HEK293 (cell line): Measurements from ENCODE around the gene ZNF790.

Source experiments
- BCL11B ChIP-seq: fragments of 450-650 bp; formaldehyde crosslinking; IDR thresholded peaks from 2 replicates; pipeline ENCODE4 v1.5.1; 2016; ENCODE audit warnings: low read depth, missing biosample characterization, missing genetic modification characterization
- FEZF1 ChIP-seq: fragments of 450-650 bp; formaldehyde crosslinking; IDR thresholded peaks from 2 replicates; pipeline ENCODE4 v1.5.1; 2016; ENCODE audit warnings: missing biosample characterization, missing genetic modification characterization
- HOXD13 ChIP-seq: sonication (generic); formaldehyde crosslinking; IDR thresholded peaks from 2 replicates; pipeline ENCODE4 v1.8.0; 2022; ENCODE audit warnings: missing genetic modification reagents, borderline replicate concordance
- KLF9 ChIP-seq: fragments of 450-650 bp; formaldehyde crosslinking; IDR thresholded peaks from 2 replicates; pipeline ENCODE4 v1.5.1; 2016; ENCODE audit warnings: missing biosample characterization, missing genetic modification characterization, low read depth
- OSR2 ChIP-seq: fragments of 450-650 bp; formaldehyde crosslinking; IDR thresholded peaks from 2 replicates; pipeline ENCODE4 v1.5.1; 2016; ENCODE audit warnings: missing biosample characterization, missing genetic modification characterization
- PRDM1 ChIP-seq: fragments of 450-650 bp; formaldehyde crosslinking; IDR thresholded peaks from 2 replicates; pipeline ENCODE4; 2016; ENCODE audit warnings: missing biosample characterization, missing genetic modification characterization
- RBAK ChIP-seq: fragments of 450-650 bp; formaldehyde crosslinking; IDR thresholded peaks from 2 replicates; pipeline ENCODE4 v1.5.1; 2016; ENCODE audit warnings: missing biosample characterization, missing genetic modification characterization
- SETDB1 ChIP-seq: IDR thresholded peaks from one replicate; pipeline ENCODE4 v1.6.1; 2017; ENCODE audit warnings: mild to moderate bottlenecking, low read length, moderate library complexity, mixed read lengths; ENCODE audit not compliant: insufficient read length
- ZNF132 ChIP-seq: fragments of 450-650 bp; formaldehyde crosslinking; IDR thresholded peaks from 2 replicates; pipeline ENCODE4 v1.5.1; 2017; ENCODE audit warnings: missing biosample characterization, missing genetic modification characterization, borderline replicate concordance
- ZNF146 ChIP-seq: fragments of 450-650 bp; formaldehyde crosslinking; IDR thresholded peaks from 2 replicates; pipeline ENCODE4 v1.5.1; 2016; ENCODE audit warnings: missing biosample characterization, missing genetic modification characterization
- ZNF19 ChIP-seq: fragments of 450-650 bp; formaldehyde crosslinking; IDR thresholded peaks from 2 replicates; pipeline ENCODE4; 2016; ENCODE audit warnings: missing biosample characterization, missing genetic modification characterization, low read depth
- ZNF248 ChIP-seq: fragments of 450-650 bp; formaldehyde crosslinking; IDR thresholded peaks from 2 replicates; pipeline ENCODE4 v1.5.1; 2017; ENCODE audit warnings: missing biosample characterization, missing genetic modification characterization
- ZNF335 ChIP-seq: fragments of 450-650 bp; formaldehyde crosslinking; conservative IDR thresholded peaks from 2 replicates; pipeline ENCODE4 v1.5.1; 2016; ENCODE audit warnings: missing biosample characterization, missing genetic modification characterization
- ZNF433 ChIP-seq: fragments of 450-650 bp; formaldehyde crosslinking; IDR thresholded peaks from 2 replicates; pipeline ENCODE4 v1.5.1; 2016; ENCODE audit warnings: missing biosample characterization, missing genetic modification characterization, low read depth
- ZNF514 ChIP-seq: fragments of 450-650 bp; formaldehyde crosslinking; IDR thresholded peaks from 2 replicates; pipeline ENCODE4 v1.5.1; 2016; ENCODE audit warnings: missing biosample characterization, missing genetic modification characterization
- ZNF555 ChIP-seq: fragments of 450-650 bp; formaldehyde crosslinking; conservative IDR thresholded peaks from 2 replicates; pipeline ENCODE4 v1.5.1; 2017; ENCODE audit warnings: missing biosample characterization, mild to moderate bottlenecking, missing genetic modification characterization, inconsistent platforms
- ZNF558 ChIP-seq: fragments of 450-650 bp; formaldehyde crosslinking; IDR thresholded peaks from 2 replicates; pipeline ENCODE4 v1.5.1; 2016; ENCODE audit warnings: missing biosample characterization, missing genetic modification characterization
- ZNF560 ChIP-seq: fragments of 450-650 bp; formaldehyde crosslinking; IDR thresholded peaks from 2 replicates; pipeline ENCODE4 v1.5.1; 2017; ENCODE audit warnings: missing biosample characterization, missing genetic modification characterization, borderline replicate concordance
- ZNF585B ChIP-seq: fragments of 450-650 bp; formaldehyde crosslinking; IDR thresholded peaks from 2 replicates; pipeline ENCODE4 v1.5.1; 2016; ENCODE audit warnings: missing biosample characterization, missing genetic modification characterization
- ZNF624 ChIP-seq: fragments of 450-650 bp; formaldehyde crosslinking; IDR thresholded peaks from 2 replicates; pipeline ENCODE4 v1.5.1; 2017; ENCODE audit warnings: missing biosample characterization, missing genetic modification characterization
- ZNF626 ChIP-seq: fragments of 450-650 bp; sonication (Bioruptor Pico); formaldehyde crosslinking; IDR thresholded peaks from 2 replicates; pipeline ENCODE4 v1.5.1; 2018; ENCODE audit warnings: missing biosample characterization, missing genetic modification characterization, inconsistent platforms
- ZNF654 ChIP-seq: fragments of 450-650 bp; formaldehyde crosslinking; IDR thresholded peaks from 2 replicates; pipeline ENCODE4 v1.5.1; 2016; ENCODE audit warnings: low read depth, missing biosample characterization, missing genetic modification characterization
- ZNF664 ChIP-seq: fragments of 450-650 bp; formaldehyde crosslinking; IDR thresholded peaks from 2 replicates; pipeline ENCODE4 v1.5.1; 2016; ENCODE audit warnings: missing biosample characterization, missing genetic modification characterization
- ZNF791 ChIP-seq: fragments of 450-650 bp; formaldehyde crosslinking; IDR thresholded peaks from 2 replicates; pipeline ENCODE4 v1.5.1; 2016; ENCODE audit warnings: missing biosample characterization, missing genetic modification characterization
- ZNF830 ChIP-seq: fragments of 450-650 bp; IDR thresholded peaks from 2 replicates; pipeline ENCODE4 v1.5.0; 2018; ENCODE audit warnings: missing biosample characterization, missing genetic modification characterization, low read depth, mild to moderate bottlenecking, moderate library complexity
- ZNF837 ChIP-seq: fragments of 450-650 bp; formaldehyde crosslinking; IDR thresholded peaks from 2 replicates; pipeline ENCODE4 v1.5.1; 2016; ENCODE audit warnings: missing biosample characterization, missing genetic modification characterization
- TF ChIP-seq, protein P1 (sequence below): fragments of 450-650 bp; formaldehyde crosslinking; IDR thresholded peaks from 2 replicates; pipeline ENCODE4 v1.5.1; 2016; ENCODE audit warnings: missing biosample characterization, missing genetic modification characterization
- TF ChIP-seq, protein P2 (sequence below): fragments of 450-650 bp; formaldehyde crosslinking; IDR thresholded peaks from 2 replicates; pipeline ENCODE4 v1.5.1; 2016; ENCODE audit warnings: missing biosample characterization, missing genetic modification characterization
- TF ChIP-seq, protein P3 (sequence below): fragments of 450-650 bp; formaldehyde crosslinking; IDR thresholded peaks from 2 replicates; pipeline ENCODE4 v1.5.1; 2017; ENCODE audit warnings: missing biosample characterization, missing genetic modification characterization
- TF ChIP-seq, protein P4 (sequence below): fragments of 450-650 bp; formaldehyde crosslinking; IDR thresholded peaks from 2 replicates; pipeline ENCODE4 v1.5.1; 2016; ENCODE audit warnings: missing biosample characterization, missing genetic modification characterization
- TF ChIP-seq, protein P5 (sequence below): sonication (generic); formaldehyde crosslinking; IDR thresholded peaks from 2 replicates; pipeline ENCODE4 v1.8.1; 2022; ENCODE audit warnings: mild to moderate bottlenecking, moderate library complexity, missing genetic modification reagents

The ZNF790 gene

DNA sequence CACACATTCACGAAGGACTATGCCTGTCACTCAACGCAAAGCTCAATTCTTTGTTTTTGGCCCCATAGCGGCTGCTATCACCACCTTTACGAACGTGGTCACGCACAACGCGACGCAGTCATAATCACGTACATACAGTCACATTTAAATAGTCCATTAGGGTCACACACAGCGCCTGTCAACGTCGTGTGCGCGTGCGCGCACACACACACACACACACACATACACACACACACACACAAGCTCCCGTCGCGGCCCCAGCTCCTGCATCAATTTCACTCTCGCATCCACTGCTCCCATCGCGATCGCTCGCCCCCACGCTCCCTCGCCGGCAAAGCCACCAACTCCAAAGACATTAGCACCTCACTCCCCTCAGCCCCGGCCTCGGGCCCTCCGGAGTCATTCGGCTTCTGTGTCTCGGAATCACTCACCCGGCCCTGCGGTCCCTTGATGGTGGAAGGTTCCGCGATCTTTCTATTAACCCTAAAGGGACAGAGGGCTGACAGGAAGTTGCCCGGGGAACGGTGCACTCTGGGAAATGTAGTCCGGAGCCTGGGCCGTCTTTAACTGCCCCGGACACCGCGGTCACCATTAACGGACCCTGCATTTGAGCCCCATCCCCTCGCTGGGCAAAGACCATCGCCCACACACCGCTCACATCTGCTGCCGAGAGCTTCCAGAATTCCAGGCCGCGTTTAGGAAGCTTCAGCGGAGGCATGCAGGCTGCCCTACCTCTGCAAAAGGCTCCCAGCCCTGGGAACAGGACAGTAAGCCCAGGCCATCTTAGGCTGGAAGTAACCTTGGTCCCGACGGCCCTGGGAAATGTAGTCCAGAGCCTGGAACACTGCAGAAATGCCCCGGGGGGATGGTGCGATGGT, at the start of gene ZNF790 (continued):
- peak; percentile 79 for TF ChIP-seq ZNF558
- peak; percentile 100 for TF ChIP-seq ZNF335
- peak; percentile 85 for TF ChIP-seq ZNF791 (tag by site-specific recombination)
- TF ChIP-seq HOXD13 (CRISPR knock-in tag) = no peak
- TF ChIP-seq, protein P1, sequence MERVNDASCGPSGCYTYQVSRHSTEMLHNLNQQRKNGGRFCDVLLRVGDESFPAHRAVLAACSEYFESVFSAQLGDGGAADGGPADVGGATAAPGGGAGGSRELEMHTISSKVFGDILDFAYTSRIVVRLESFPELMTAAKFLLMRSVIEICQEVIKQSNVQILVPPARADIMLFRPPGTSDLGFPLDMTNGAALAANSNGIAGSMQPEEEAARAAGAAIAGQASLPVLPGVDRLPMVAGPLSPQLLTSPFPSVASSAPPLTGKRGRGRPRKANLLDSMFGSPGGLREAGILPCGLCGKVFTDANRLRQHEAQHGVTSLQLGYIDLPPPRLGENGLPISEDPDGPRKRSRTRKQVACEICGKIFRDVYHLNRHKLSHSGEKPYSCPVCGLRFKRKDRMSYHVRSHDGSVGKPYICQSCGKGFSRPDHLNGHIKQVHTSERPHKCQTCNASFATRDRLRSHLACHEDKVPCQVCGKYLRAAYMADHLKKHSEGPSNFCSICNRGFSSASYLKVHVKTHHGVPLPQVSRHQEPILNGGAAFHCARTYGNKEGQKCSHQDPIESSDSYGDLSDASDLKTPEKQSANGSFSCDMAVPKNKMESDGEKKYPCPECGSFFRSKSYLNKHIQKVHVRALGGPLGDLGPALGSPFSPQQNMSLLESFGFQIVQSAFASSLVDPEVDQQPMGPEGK (tag by site-specific recombination) = peak; percentile 93
- TF ChIP-seq, protein P2, sequence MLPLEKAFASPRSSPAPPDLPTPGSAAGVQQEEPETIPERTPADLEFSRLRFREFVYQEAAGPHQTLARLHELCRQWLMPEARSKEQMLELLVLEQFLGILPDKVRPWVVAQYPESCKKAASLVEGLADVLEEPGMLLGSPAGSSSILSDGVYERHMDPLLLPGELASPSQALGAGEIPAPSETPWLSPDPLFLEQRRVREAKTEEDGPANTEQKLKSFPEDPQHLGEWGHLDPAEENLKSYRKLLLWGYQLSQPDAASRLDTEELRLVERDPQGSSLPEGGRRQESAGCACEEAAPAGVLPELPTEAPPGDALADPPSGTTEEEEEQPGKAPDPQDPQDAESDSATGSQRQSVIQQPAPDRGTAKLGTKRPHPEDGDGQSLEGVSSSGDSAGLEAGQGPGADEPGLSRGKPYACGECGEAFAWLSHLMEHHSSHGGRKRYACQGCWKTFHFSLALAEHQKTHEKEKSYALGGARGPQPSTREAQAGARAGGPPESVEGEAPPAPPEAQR (tag by site-specific recombination) = peak; percentile 99
- TF ChIP-seq, protein P3, sequence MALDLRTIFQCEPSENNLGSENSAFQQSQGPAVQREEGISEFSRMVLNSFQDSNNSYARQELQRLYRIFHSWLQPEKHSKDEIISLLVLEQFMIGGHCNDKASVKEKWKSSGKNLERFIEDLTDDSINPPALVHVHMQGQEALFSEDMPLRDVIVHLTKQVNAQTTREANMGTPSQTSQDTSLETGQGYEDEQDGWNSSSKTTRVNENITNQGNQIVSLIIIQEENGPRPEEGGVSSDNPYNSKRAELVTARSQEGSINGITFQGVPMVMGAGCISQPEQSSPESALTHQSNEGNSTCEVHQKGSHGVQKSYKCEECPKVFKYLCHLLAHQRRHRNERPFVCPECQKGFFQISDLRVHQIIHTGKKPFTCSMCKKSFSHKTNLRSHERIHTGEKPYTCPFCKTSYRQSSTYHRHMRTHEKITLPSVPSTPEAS = peak; percentile 100
- TF ChIP-seq ZNF555 = no peak
- TF ChIP-seq, protein P4, sequence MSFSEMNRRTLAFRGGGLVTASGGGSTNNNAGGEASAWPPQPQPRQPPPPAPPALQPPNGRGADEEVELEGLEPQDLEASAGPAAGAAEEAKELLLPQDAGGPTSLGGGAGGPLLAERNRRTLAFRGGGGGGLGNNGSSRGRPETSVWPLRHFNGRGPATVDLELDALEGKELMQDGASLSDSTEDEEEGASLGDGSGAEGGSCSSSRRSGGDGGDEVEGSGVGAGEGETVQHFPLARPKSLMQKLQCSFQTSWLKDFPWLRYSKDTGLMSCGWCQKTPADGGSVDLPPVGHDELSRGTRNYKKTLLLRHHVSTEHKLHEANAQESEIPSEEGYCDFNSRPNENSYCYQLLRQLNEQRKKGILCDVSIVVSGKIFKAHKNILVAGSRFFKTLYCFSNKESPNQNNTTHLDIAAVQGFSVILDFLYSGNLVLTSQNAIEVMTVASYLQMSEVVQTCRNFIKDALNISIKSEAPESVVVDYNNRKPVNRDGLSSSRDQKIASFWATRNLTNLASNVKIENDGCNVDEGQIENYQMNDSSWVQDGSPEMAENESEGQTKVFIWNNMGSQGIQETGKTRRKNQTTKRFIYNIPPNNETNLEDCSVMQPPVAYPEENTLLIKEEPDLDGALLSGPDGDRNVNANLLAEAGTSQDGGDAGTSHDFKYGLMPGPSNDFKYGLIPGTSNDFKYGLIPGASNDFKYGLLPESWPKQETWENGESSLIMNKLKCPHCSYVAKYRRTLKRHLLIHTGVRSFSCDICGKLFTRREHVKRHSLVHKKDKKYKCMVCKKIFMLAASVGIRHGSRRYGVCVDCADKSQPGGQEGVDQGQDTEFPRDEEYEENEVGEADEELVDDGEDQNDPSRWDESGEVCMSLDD = peak; percentile 91; the same call in 1 of the 2 replicates
- TF ChIP-seq OSR2 (tag by site-specific recombination) = peak; percentile 76
- peak; percentile 91 for TF ChIP-seq BCL11B (tag by site-specific recombination)
- TF ChIP-seq ZNF830 (tag by site-specific recombination) = no peak
- TF ChIP-seq ZNF626 = no peak; the same call in 1 of the 2 replicates
- TF ChIP-seq ZNF132 = no peak
- no peak for TF ChIP-seq ZNF248
- peak; percentile 84 for TF ChIP-seq ZNF146
- peak; percentile 46; the same call in 1 of the 2 replicates for TF ChIP-seq ZNF433 (tag by site-specific recombination)
- peak; percentile 71 for TF ChIP-seq PRDM1 (tag by site-specific recombination)
- TF ChIP-seq ZNF837 = peak; percentile 98
- peak; percentile 49; the same call in 1 of the 2 replicates for TF ChIP-seq ZNF664 (tag by site-specific recombination)
- peak; percentile 95 for TF ChIP-seq ZNF19 (tag by site-specific recombination)
- TF ChIP-seq FEZF1 = peak; percentile 33; the same call in 1 of the 2 replicates
- 0 out of 2 replicates have a peak, but pooled peaks have one; percentile 46 for TF ChIP-seq KLF9 (tag by site-specific recombination)
- TF ChIP-seq ZNF624 (tag by site-specific recombination) = peak; percentile 99
- peak; percentile 88; the same call in 1 of the 2 replicates for TF ChIP-seq RBAK (tag by site-specific recombination)
- TF ChIP-seq ZNF654 (tag by site-specific recombination) = peak; percentile 3; the same call in 1 of the 2 replicates
- TF ChIP-seq SETDB1 = no peak
- TF ChIP-seq ZNF560 (tag by site-specific recombination) = no peak
- TF ChIP-seq, protein P5, sequence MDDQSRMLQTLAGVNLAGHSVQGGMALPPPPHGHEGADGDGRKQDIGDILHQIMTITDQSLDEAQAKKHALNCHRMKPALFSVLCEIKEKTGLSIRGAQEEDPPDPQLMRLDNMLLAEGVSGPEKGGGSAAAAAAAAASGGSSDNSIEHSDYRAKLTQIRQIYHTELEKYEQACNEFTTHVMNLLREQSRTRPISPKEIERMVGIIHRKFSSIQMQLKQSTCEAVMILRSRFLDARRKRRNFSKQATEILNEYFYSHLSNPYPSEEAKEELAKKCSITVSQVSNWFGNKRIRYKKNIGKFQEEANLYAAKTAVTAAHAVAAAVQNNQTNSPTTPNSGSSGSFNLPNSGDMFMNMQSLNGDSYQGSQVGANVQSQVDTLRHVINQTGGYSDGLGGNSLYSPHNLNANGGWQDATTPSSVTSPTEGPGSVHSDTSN (CRISPR knock-in tag) = peak; percentile 52; the same call in 1 of the 2 replicates
- no peak for TF ChIP-seq ZNF585B (tag by site-specific recombination)
- TF ChIP-seq ZNF514 (tag by site-specific recombination) = no peak
